Measurements from ENCODE around the gene FSIP1.

The FSIP1 gene

GRCh38 chr15:39654304-39654703 is 128.3 kb downstream of the FSIP1 start:
- FAIRE-seq = no peak

DNA sequence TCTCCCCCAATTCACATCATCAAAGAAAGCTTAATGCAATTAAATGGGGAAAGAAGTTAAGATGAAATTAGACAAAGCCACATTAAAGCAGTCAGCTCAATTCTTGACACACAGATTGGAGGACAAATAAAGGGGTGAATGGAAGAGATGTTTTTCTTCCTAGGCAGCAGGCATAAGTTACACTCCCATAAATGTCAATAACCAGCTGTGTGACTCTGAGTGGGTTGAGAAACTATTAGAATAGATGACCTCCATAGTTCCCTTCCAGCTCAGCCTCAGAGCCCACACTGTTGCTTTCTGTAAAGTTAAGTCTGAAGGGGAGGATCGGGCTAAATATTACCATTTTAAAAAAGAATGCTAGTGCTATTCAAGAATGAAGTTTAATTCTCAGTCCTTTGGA is 130.8 kb downstream of the FSIP1 start:
- DNase-seq (ENCODE audit: insufficient read length, low spot score) = no peak
- FAIRE-seq = no peak

More at GRCh38 chr15:39654304-39654703, 128.3 kb downstream of the FSIP1 start:
- no peak for DNase-seq (ENCODE audit: insufficient read length, low spot score)

DNA sequence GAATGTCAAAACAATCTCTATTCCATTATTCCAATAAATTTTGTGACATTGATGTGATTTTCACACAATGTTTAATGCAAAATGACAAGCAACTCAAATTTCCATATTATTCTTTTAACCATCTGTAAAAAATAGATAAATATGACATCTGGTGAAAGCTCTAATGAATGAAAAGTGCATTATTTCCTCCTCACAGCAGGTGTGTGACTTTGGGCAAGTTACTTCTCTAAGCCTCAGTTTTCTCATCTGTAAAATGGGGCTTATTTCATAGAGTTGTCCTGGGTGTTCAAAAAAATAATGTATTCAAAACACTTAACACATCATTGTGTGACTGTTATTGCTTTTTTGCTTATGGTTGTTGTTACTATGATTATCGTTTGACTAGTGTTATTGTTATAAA is 131.3 kb downstream of the FSIP1 start:
- FAIRE-seq (no peak), DNase-seq (ENCODE audit: insufficient read length, low spot score) (no peak)

GRCh38 chr15:39649757-39650156 is 132.9 kb downstream of the FSIP1 start:
- DNase-seq (ENCODE audit: insufficient read length, low spot score) = no peak
- no peak for FAIRE-seq

DNA sequence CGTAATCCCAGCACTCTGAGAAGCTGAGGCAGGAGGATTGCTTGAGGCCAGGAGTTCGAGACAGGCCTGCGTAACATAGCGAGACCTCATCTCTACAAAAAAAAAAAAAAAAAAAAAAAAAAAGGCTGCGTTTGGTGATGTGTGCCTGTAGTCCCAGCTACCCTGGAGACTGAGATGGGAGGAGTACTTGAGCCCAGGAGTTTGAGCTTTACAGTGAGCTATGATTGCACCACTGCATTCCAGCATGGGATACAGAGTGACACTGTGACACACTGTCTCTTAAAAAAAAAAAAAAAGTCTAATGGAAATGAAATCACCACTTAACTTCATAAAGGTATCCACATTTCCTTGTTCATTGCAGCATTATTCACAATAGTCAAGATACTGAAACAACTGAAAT is 136.2 kb downstream of the FSIP1 start:
- DNase-seq (ENCODE audit: insufficient read length, low spot score) (no peak), FAIRE-seq (no peak)

DNA sequence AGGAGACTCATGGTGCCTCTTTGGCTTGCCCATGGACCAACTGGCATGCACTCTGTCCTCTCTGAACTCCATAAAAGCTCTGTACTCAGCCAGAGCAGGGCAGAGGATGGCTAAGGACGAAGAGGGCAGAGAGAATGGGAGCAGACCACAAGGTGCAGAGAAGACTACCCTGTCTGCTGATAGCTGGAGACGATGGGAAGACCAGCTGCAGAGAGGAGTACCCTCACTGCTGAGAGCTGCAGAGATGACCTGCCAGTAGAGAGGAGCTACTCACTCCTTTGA is 136.7 kb downstream of the FSIP1 start:
- DNase-seq (ENCODE audit: insufficient read length, low spot score) (no peak), FAIRE-seq (no peak)

- no peak for FAIRE-seq
- DNase-seq (ENCODE audit: insufficient read length, low spot score) = no peak
These were observed 137.3 kb downstream of the FSIP1 start for GRCh38 chr15:39645138-39645975.

DNA sequence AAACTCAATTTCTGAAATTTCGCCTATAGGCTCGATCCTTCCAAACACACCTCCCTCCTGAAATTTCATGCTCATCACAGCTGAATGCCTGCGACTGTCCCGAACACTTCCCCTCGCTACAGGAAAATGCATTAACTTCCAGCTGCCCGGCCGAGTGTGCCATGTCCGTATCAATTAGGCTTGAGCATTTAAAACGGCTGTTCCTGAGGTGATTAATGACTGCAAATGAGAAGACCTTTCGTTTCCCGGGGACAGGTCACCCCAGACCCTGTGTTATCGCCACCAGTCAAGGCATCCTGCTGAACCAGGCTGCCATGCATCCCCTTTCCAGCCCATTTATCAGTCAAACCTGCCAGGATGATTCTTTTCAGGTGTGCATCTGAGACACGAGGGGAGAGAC is 138.5 kb downstream of the FSIP1 start:
- DNase-seq (ENCODE audit: insufficient read length, low spot score) (no peak), FAIRE-seq (no peak)

DNA sequence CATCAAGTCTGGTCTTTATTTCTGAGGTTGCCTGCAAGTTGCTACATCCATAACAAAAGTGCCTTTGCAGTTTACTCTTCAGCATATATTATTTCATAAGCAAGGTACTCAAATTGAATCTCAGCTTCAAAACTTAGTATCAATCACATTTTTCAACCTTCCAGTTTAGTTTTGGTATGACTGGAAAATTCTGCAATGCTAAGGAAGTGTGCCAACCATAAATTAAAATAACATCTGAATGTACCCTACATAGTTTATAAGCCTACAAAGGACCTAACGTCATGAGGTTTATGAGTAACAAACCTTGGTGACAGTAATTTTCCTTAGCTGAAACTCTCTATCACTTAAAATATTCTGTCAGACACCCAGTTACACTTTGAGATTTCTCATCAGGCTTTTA is 138.9 kb downstream of the FSIP1 start:
- DNase-seq (ENCODE audit: insufficient read length, low spot score) = no peak
- FAIRE-seq = no peak

DNA sequence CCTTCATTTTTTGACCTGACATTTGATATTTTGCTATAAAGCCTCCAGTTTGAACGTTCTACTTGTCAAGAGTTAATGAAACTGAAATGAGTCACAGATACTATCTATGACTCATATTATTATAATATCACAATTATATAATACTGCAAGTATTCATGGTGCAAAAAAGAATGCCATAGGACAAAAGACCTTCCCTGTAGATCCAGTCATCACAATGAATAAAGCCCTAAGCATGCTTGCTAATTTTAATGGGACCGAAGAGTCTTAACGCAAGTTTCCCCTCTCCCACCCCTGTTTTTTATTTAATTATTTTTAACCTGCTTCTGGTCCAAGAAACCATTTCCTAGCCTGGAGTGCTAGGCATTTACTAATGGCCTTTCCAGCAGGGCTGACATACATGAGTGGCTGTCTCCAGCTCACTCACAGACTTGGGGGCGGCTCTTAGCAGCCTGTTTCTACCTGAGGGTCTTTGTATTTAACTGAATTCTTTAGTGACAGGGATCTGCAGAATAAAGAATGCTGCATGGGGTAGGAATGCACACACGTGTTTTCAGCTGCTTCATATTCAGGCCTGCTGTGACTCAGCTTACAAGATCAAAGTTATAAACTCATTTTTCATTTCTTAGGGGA is 140.5 kb downstream of the FSIP1 start:
- no peak for FAIRE-seq
- peak; percentile 29 for DNase-seq (ENCODE audit: insufficient read length, low spot score)

GRCh38 chr15:39641191-39641889 is 141.3 kb downstream of the FSIP1 start:
- DNase-seq (ENCODE audit: insufficient read length, low spot score) (no peak), FAIRE-seq (no peak)

- FAIRE-seq = no peak
- DNase-seq (ENCODE audit: insufficient read length, low spot score) = no peak
These were observed 142.0 kb downstream of the FSIP1 start for GRCh38 chr15:39640665-39641064.

DNA sequence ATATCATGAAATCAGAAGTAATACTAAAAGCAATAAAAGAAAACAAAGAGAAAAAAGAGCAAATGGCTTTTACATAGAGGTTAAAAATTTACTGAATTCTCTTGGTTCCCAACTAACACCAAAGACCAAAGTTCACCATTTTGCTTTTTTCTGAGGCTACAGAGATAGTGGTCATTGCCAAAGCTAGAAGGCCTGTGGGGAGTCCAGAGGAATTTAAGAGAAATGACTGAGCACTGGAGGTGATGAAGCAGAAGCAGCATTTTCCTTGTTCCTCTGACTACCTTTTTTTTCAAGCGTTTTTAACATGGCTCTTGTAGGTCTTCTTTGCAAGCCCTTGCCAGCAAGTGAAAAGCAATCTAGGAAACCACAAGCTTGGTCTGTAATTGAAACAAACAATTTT is 143.6 kb downstream of the FSIP1 start:
- FAIRE-seq (no peak), DNase-seq (ENCODE audit: insufficient read length, low spot score) (no peak)

GRCh38 chr15:39638041-39638440 is 144.6 kb downstream of the FSIP1 start:
- DNase-seq (ENCODE audit: insufficient read length, low spot score) = no peak
- FAIRE-seq = no peak

GRCh38 chr15:39631357-39631756 is 151.3 kb downstream of the FSIP1 start:
- no peak for FAIRE-seq

DNA sequence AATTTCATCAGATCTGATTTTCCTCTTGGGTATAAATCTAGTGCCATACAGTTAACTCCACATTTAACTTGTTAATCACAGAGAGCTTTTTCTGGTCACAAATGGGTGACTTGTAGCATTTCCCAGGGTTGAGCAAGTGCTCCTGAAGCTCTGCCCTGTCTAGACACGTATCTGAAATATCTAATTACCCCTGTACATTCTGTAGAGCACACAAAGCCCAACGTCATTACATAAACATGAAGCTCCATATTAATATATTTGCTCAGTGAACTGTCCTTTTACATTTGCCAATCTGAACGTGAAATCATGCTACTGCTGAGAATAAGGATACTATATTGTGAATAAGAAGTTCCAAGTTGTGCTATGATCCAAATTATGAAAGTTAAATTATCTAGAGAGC is 152.7 kb downstream of the FSIP1 start:
- FAIRE-seq (no peak), DNase-seq (ENCODE audit: insufficient read length, low spot score) (no peak)

More at GRCh38 chr15:39631357-39631756, 151.3 kb downstream of the FSIP1 start:
- no peak for DNase-seq (ENCODE audit: insufficient read length, low spot score)

DNA sequence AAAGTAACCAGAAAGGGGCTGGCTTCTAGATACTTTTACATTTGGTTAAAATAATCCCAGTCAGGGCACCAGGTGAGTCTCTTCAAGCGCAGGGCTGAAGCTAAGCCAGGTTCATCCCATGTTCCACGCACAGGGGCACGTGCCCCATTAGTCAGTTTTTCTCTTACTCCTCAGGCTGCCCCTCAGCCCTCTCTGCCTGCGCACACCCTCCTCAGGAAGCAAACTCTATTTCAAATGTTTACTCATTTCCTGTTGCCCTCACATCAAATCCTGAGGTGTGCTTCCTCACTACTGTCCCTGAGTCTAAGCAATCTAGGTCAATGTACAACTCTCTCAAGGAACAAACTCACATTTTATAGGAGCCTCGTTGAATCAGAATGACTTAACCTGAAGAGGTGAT is 153.3 kb downstream of the FSIP1 start:
- DNase-seq (ENCODE audit: insufficient read length, low spot score) (no peak), FAIRE-seq (no peak)

DNA sequence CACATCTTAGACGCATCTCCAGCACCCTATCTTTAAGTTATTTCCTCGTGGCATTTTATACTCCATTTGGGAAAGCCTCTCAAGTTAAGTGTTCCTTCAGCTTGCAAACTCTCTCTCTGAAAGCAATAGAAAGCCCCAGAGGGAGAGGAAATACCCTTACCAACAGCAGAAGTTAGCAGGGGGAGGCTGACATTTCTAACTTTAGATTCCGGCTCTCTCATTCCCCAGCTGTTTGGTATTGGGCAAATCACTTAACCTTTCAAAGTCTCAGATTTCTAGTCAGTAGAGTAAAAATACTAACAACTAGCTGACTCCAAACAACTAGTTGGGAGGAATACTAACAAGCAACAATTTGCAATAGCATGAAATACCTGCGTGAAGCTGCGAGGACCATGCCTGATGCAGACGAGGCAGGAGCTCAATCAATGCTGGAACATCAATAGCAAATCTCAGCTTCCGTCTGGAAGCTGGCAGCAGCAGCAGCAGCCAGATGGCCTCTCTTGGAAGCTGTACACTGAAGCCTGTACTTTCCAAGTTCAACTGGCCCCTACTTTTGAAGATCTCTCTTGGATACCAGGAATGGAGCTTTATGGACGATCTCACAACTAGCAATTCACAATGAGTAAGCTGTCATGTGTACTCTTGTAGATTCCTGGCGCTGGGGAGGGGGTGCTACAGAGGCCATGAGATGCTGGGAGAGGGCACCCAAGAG is 153.9 kb downstream of the FSIP1 start:
- no peak for DNase-seq (ENCODE audit: insufficient read length, low spot score)
- FAIRE-seq = no peak

DNA sequence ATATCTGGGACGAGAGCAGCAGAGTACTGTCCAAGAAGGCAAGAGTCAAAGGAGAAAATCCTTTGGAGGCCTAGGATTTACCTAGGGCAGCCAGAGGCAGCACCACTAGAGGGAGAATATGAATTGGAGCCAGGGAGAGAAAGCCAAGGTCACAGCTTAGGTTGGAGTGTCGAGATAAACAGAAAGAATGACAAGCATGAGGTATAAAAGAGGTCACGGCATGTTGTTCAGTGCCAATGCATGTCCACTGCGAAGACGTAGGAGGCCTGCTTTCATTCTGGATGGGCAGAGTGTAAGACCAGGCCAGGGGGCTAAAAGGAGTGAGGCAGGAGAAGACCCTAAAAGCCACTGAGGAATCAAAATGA is 154.5 kb downstream of the FSIP1 start:
- DNase-seq (ENCODE audit: insufficient read length, low spot score) = no peak
- no peak for FAIRE-seq

DNA sequence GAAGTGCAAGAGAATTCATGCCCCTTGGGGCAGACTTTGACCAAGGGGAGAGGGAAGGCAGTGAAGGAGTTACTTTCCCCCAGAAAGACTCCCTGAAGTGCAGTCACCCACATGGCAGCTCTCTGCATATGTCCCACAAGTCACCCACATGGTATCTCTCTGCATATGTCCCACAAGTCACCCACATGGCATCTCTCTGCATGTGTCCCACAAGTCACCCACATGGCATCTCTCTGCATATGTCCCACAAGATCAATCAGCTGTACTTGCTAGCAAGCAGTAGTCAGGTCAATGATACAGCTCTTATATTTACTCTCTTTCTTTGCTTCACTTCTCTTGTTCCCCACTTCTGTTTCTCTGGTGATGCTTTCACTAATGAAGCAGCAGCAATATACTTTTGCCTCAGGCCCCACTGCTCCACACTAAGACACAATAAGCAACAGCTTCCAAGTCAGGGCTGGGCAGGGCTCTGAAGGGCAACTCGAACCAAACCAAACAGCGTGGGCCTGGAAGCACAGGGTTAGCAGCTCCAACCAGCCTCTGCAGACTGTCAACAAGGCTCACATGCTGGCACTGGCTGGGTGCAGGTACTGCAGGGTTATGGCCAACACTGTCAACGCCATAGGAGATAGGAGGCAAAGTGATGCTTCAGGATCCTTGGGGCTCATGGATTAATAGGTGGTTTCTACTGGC is 155.0 kb downstream of the FSIP1 start:
- DNase-seq (ENCODE audit: insufficient read length, low spot score) (no peak), FAIRE-seq (no peak)

DNA sequence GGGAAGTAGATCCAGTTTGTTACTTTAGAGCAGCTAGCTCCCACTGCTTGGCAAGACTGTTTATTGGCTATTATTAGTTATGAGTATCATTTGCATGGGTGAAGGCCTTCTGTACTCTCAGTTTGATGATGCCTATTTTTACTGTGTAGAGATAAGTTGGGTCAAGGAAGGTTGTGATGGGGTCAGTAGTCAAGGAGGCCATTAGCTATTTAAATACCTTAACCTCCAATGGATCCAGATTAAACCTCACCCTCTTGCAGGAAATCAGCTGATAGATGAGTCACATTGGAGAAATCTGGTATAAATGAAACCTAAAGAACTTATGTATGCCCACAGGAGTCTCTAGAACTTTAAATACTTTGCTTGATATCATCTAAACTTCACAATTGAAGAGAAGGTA is 156.8 kb downstream of the FSIP1 start:
- no peak for DNase-seq (ENCODE audit: insufficient read length, low spot score)
- FAIRE-seq = no peak
